Activated naive CD8-positive, alpha-beta T cell treated with anti-CD3 and anti-CD28 coated beads, Interleukin-2, amount 50 U/mL, for 24 hours (primary cell): Measurements from ENCODE around the gene PRKRA.

Experiments used
- ATAC-seq: fragments of 150-1000 bp; cut with Tn5 transposase; one replicate; pipeline ENCODE4 v1.10.0; 2021
- DNase-seq: peaks from one replicate; pipeline ENCODE4 v3.0.0; 2021
- H3K27ac Mint-ChIP-seq: one replicate; pipeline ENCODE4 v1.8.0; 2021; ENCODE audit warnings: mild to moderate bottlenecking, mixed read lengths
- H3K27me3 Mint-ChIP-seq: one replicate; pipeline ENCODE4 v1.8.0; 2021; ENCODE audit warnings: mixed read lengths
- H3K36me3 Mint-ChIP-seq: one replicate; pipeline ENCODE4 v1.8.0; 2021; ENCODE audit warnings: low read depth, mixed read lengths
- H3K4me1 Mint-ChIP-seq: one replicate; pipeline ENCODE4 v1.8.0; 2021; ENCODE audit warnings: mixed read lengths
- H3K4me3 Mint-ChIP-seq: one replicate; pipeline ENCODE4 v1.8.0; 2021; ENCODE audit warnings: mild to moderate bottlenecking, moderate library complexity, mixed read lengths
- H3K9me3 Mint-ChIP-seq: one replicate; pipeline ENCODE4 v1.8.0; 2021; ENCODE audit warnings: mixed read lengths

Gene PRKRA

DNA sequence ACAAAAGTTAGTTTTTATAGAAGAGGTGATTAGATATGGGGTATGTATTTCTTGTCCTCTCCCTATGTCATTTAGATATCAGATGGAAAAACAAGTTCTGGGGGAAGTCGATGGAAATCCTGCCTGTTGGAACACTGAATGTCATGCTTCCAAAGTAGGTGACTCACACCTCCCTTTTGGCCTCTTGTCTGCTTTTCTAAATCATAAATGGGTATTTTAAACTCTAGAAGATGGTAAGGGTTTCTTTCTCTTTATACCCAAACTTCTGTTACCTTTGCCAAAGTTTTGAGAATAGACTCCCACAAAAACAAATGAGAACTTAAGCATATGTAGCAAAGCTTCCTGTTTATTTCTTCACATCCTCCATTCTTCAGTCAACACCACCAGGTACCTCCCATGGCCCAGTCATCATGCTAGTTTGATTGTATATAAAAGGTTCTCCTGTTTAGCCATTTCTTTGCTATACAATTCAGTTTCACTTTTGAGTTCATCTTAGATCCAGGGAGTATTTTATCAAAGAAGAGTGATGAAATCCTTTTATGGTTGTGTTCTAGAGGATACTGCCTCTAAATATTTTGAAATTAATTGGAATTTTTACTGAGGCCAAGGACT is 63.9 kb downstream of the PRKRA start:
- Mint-ChIP-seq H3K27me3 (no peaks in the 10 kb centered on the region), H3K4me1 (no peaks in the 10 kb centered on the region), H3K27ac (no peak overlapping the region), H3K4me3 (no peak overlapping the region), H3K36me3 (no peaks in the 10 kb centered on the region), H3K9me3 (no peaks in the 10 kb centered on the region)
- ATAC-seq (no peak), DNase-seq (no peak)

DNA sequence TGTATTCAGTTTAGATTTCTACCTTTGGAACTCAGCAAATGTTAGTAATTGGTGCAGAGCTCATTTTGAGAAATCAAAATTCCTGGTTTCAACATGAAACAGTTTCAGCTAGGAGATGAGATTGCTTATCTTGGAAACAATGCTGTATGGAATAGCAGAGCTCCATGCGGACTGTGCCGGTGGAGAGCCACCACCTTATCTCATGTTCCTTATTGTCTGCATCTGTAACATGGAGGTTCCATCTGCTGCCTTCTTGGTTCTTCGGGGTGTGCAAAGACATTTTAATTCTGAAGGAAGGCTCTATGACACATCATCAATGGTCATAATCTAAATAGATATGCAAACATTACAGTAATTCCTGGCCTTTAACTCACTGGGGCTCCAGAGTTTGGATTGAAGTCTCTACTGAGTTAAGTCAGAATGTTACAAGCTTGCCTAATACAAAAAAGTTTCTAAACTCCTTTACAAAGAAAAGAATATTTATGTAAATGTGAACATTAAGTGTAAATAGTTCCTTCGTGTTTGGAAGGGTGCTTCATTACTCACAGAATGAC is 65.3 kb downstream of the PRKRA start:
- H3K36me3 Mint-ChIP-seq = no peaks in the 10 kb centered on the region
- no peaks in the 10 kb centered on the region for H3K9me3 Mint-ChIP-seq
- ATAC-seq = no peak
- H3K4me1 Mint-ChIP-seq = no peaks in the 10 kb centered on the region
- DNase-seq = no peak
- no peak overlapping the region for H3K4me3 Mint-ChIP-seq
- H3K27me3 Mint-ChIP-seq = peaks cover 3% of the 10 kb centered on the region
- no peak overlapping the region for H3K27ac Mint-ChIP-seq

DNA sequence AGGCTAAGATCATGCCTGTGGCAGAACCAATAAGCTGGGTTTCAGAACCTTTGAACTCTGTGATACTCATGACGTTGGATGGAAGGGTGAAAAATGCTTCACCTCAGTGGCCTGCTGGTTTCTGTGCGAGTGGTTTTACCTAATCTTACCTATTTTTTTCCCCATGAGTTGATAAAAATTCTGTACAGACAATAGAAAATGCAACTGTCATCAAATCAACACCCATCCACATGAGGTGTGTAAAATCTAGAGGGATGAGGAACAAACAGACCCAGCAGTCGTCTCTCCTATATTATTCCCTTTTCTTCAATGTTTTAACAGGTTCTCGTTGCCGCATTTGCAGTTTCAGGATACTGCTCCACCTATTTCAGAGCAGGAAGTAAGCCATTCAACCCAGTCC is 67.3 kb downstream of the PRKRA start:
- H3K4me1 Mint-ChIP-seq = peaks cover 2% of the 10 kb centered on the region
- no peak for DNase-seq
- ATAC-seq = no peak
- H3K36me3 Mint-ChIP-seq = no peaks in the 10 kb centered on the region
- peaks cover 9% of the 10 kb centered on the region for H3K27me3 Mint-ChIP-seq
- H3K9me3 Mint-ChIP-seq = no peaks in the 10 kb centered on the region
- no peak overlapping the region for H3K27ac Mint-ChIP-seq
- no peak overlapping the region for H3K4me3 Mint-ChIP-seq
